ENCODE data around the gene RCAN1. TPM values are rescaled to one million over a fixed set of nuclear protein-coding genes. Genes with fewer than 3 reads are reported as not detected.

RCAN1 gene
- total RNA-seq, 6 donors from 2014 or later: 24.7 to 36.2 (median 29.4) TPM

DNA sequence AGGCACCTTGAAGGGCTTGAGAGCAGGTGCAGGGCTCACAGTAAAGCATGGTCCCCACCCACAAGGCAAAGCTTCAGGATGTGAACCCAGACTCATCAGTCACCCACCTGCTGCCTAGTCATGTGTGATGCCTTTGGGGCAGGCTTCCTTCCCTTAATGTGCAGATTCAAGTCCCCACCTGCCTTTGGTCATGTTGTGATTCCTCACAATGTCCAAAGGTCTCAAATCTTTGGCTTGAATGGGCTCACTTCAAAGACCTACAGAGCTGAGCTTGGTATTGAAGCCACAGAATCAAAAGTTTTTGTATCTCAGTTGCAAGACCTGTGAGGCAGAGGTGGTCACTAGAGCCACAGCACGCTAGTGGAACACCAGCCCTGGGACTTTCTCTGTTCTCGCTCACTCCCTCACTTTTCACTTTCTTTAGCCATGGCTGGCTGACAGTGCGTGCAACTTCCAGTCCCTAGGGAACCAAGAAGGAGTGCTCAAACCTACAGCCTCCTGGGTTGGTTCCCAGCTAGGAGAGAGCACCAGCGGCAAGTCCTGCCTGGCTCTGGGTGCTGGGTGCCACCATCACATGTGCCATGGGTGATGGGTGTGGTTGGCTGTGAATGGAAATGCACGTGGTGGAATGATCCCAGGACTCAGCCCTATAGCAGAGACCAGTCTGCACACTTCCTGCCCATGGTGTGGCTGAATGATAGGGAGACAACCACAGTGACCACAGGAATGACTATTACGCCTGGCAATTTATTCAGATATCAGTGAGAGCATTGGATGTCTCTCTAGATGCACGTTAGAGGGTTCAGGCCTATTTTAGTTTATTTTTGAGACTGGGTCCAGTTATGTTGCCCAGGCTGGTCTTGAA lies 27.5 kb upstream of the RCAN1 start:
- ATAC-seq (ENCODE audit: low FRiP score in 2 of 2): no peak
- Histone ChIP-seq H3K27ac (no peak overlapping the region), H3K4me3 (no peak overlapping the region), H3K4me1 (peaks cover 0 to 7% (median 3%) of the 10 kb centered on the region in 4 donors), H3K36me3 (no peaks in the 10 kb centered on the region), H3K9me3 (no peaks in the 10 kb centered on the region), H3K27me3 (no peaks in the 10 kb centered on the region)
- TF ChIP-seq POLR2AphosphoS5 (IDR thresholded peaks at IDR 0.05) (no peak), EP300 (IDR thresholded peaks at IDR 0.05) (no peak), POLR2A (IDR thresholded peaks at IDR 0.05) (no peak)
- TF ChIP-seq, protein P1, sequence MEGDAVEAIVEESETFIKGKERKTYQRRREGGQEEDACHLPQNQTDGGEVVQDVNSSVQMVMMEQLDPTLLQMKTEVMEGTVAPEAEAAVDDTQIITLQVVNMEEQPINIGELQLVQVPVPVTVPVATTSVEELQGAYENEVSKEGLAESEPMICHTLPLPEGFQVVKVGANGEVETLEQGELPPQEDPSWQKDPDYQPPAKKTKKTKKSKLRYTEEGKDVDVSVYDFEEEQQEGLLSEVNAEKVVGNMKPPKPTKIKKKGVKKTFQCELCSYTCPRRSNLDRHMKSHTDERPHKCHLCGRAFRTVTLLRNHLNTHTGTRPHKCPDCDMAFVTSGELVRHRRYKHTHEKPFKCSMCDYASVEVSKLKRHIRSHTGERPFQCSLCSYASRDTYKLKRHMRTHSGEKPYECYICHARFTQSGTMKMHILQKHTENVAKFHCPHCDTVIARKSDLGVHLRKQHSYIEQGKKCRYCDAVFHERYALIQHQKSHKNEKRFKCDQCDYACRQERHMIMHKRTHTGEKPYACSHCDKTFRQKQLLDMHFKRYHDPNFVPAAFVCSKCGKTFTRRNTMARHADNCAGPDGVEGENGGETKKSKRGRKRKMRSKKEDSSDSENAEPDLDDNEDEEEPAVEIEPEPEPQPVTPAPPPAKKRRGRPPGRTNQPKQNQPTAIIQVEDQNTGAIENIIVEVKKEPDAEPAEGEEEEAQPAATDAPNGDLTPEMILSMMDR (IDR thresholded peaks at IDR 0.05): no peak
- WGBS, 2 donors: 80 to 84% methylated on average over 7 of the region's 7 CpGs
- DNase-seq: peak in 1 of 2 donors; percentile 27

DNA sequence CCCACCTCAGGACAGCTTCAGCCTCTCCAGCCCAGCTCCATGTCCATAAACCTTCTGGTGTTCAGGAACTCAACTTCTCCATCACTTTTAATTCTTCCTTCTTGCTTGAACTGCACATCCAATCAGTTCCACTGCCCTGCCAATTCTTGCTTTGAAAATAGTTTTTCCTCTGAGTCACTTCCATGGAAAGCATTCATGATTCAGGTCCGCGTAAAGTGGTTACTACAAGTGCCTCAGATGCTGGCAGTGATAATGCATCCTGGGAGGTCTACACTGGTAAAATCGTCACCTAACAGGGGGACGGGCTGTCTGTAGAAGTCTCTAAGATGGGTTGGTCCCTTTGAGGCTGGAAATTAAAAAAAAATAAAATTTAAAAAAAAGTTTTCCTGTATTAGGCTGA lies 25.9 kb upstream of the RCAN1 start:
- Histone ChIP-seq H3K4me1 (peaks cover 0 to 7% (median 3%) of the 10 kb centered on the region in 4 donors), H3K36me3 (no peaks in the 10 kb centered on the region), H3K4me3 (no peak overlapping the region), H3K9me3 (no peaks in the 10 kb centered on the region), H3K27ac (no peak overlapping the region), H3K27me3 (no peaks in the 10 kb centered on the region)
- DNase-seq (no peak), ATAC-seq (ENCODE audit: low FRiP score in 2 of 2) (no peak)
- TF ChIP-seq POLR2AphosphoS5 (IDR thresholded peaks at IDR 0.05): no peak
- TF ChIP-seq EP300 (IDR thresholded peaks at IDR 0.05): no peak
- TF ChIP-seq, protein P1 (IDR thresholded peaks at IDR 0.05): no peak
- TF ChIP-seq POLR2A (IDR thresholded peaks at IDR 0.05): no peak
- WGBS, 2 donors: 84 to 87% methylated on average over 4 of the region's 4 CpGs

DNA sequence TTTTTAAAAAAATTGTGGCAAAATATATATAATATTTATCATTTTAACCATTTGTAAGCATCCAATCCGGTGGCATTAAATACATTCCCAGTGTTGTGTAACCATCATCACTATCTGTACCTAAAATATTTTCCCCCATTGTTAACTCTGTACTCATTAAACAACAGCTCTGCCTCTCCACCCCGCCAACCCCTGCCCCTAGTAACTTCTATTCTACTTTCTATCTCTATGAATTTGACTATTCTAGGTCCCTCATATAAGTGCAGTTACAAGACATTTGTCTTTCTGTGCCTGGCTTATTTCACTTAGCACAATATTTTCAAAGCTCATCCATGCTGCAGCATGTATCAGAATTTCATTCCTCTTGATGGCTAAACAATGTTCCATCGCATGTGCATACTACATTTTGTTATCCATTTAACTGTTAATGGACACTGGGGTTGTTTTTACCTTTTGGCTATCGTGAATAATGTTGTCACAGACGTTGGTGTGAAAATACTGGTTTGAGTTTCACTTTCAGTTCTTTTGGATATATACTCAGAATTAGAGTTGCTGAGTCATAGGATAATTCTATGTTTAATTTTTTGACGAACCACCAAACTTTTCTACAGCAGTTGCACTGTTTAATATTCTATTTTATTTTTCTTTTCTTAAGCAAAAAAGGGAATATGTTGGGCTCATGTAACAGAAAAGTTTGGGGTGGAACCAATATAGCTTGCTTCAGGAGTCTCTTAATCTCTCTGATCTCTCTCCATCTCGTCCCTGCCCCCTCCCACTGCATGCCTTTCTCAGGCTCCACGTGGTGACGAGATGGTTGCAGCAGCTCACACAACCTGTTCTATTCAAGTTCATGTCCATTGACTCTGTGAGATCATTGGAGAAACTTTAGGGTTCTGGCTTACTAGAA lies 25.2 kb upstream of the RCAN1 start:
- Histone ChIP-seq H3K36me3 (no peaks in the 10 kb centered on the region), H3K4me3 (peak overlapping the region in 2 of 4 donors; percentile 8 to 18), H3K9me3 (no peaks in the 10 kb centered on the region), H3K27me3 (no peaks in the 10 kb centered on the region), H3K4me1 (peaks cover 0 to 7% (median 3%) of the 10 kb centered on the region in 4 donors), H3K27ac (no peak overlapping the region)
- DNase-seq: no peak
- 40 to 44% methylated on average over 9 of the region's 9 CpGs for WGBS, 2 donors
- TF ChIP-seq, protein P1 (IDR thresholded peaks at IDR 0.05): no peak
- TF ChIP-seq POLR2AphosphoS5 (IDR thresholded peaks at IDR 0.05): no peak
- no peak for TF ChIP-seq POLR2A (IDR thresholded peaks at IDR 0.05)
- no peak for TF ChIP-seq EP300 (IDR thresholded peaks at IDR 0.05)
- ATAC-seq (ENCODE audit: low FRiP score in 2 of 2): no peak

DNA sequence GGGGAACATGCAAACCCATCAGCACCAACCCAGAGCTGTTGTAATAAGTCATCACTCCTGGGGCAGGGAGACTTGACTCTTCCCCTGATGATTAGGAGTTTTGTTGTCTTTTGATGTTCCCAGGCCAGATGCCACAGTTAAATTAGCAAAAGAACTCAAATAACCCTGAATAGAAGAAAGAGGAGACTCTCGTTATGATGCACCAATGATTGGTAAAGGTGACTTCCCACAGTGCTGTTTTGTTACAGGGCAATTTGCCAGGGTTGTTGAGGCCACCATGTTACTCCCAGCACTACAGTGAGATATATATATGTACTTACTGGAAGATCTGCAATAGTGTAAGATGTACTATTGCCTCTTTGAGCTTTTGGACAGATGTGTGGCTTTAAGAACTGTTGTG lies 24.3 kb upstream of the RCAN1 start:
- Histone ChIP-seq H3K9me3 (no peaks in the 10 kb centered on the region), H3K4me3 (no peak overlapping the region), H3K36me3 (no peaks in the 10 kb centered on the region), H3K4me1 (peaks cover 0 to 7% (median 3%) of the 10 kb centered on the region in 4 donors), H3K27ac (no peak overlapping the region), H3K27me3 (no peaks in the 10 kb centered on the region)
- no peak for ATAC-seq (ENCODE audit: low FRiP score in 2 of 2)
- 93 to 100% methylated on average over 1 of the region's 1 CpG for WGBS, 2 donors
- no peak for DNase-seq
- no peak for TF ChIP-seq POLR2AphosphoS5 (IDR thresholded peaks at IDR 0.05)
- no peak for TF ChIP-seq EP300 (IDR thresholded peaks at IDR 0.05)
- TF ChIP-seq, protein P1 (IDR thresholded peaks at IDR 0.05): no peak
- no peak for TF ChIP-seq POLR2A (IDR thresholded peaks at IDR 0.05)
